Osteoblast (primary cell): ENCODE results near the gene ARHGAP11A. TPM values are rescaled to one million over a fixed set of nuclear protein-coding genes. Genes with fewer than 3 reads are reported as not detected.

Experiments used
- DNase-seq: peaks from one replicate; pipeline ENCODE4 v3.0.0; 2011; ENCODE audit warnings: low spot score, mixed read lengths; ENCODE audit not compliant: insufficient read length; ENCODE audit errors: missing footprints
- H2AFZ ChIP-seq: 2 replicates; pipeline ENCODE4 v1.6.0; 2011; ENCODE audit warnings: mild to moderate bottlenecking, low read length
- H3K27ac ChIP-seq: 2 replicates; pipeline ENCODE4 v1.5.1; 2011; ENCODE audit warnings: mild to moderate bottlenecking, low read depth, low read length, moderate library complexity
- H3K27me3 ChIP-seq: 2 replicates; pipeline ENCODE4 v1.6.0; 2012; ENCODE audit warnings: mild to moderate bottlenecking, control low read depth, inconsistent platforms, low read length, moderate library complexity; ENCODE audit not compliant: insufficient read depth
- H3K36me3 ChIP-seq: 2 replicates; pipeline ENCODE4 v1.5.1; 2011; ENCODE audit warnings: mild to moderate bottlenecking, low read length, control low read depth, moderate library complexity; ENCODE audit not compliant: insufficient read depth
- H3K4me1 ChIP-seq: 2 replicates; pipeline ENCODE4 v1.5.1; 2011; ENCODE audit warnings: mild to moderate bottlenecking, low read length, control low read depth, moderate library complexity; ENCODE audit not compliant: insufficient read depth
- H3K4me2 ChIP-seq: 2 replicates; pipeline ENCODE4 v1.6.0; 2011; ENCODE audit warnings: mild to moderate bottlenecking, low read length; ENCODE audit not compliant: insufficient read depth
- H3K4me3 ChIP-seq: fragments of 200-600 bp; sonication (generic); 3 replicates; pipeline ENCODE4 v1.5.1; 2012; ENCODE audit warnings: mild to moderate bottlenecking, low read length, inconsistent platforms; ENCODE audit not compliant: insufficient read depth
- H3K79me2 ChIP-seq: 2 replicates; pipeline ENCODE4 v1.6.0; 2012; ENCODE audit warnings: mild to moderate bottlenecking, low read length, control low read depth, inconsistent platforms; ENCODE audit not compliant: insufficient read depth
- H3K9me3 ChIP-seq: 2 replicates; pipeline ENCODE4 v1.5.1; 2011; ENCODE audit warnings: low read depth, low read length, control low read depth
- H4K20me1 ChIP-seq: 2 replicates; pipeline ENCODE4 v1.6.0; 2012; ENCODE audit warnings: mild to moderate bottlenecking, low read length, control low read depth; ENCODE audit not compliant: insufficient read depth
- total RNA-seq: library from RNA; depleted of rRNA; stranded (reverse); fragments of >200 nt; gene quantifications from 2 replicates; pipeline ENCODE4 v1.2.3, GENCODE V29; 2012
- TF ChIP-seq, protein P1 (sequence below): IDR thresholded peaks from 2 replicates; pipeline ENCODE4 v1.5.1; 2011; ENCODE audit warnings: mild to moderate bottlenecking, low read depth, low read length, moderate library complexity; ENCODE audit errors: extremely low read depth

The ARHGAP11A gene
- total RNA-seq, 1 donor, result 7.2 TPM

DNA sequence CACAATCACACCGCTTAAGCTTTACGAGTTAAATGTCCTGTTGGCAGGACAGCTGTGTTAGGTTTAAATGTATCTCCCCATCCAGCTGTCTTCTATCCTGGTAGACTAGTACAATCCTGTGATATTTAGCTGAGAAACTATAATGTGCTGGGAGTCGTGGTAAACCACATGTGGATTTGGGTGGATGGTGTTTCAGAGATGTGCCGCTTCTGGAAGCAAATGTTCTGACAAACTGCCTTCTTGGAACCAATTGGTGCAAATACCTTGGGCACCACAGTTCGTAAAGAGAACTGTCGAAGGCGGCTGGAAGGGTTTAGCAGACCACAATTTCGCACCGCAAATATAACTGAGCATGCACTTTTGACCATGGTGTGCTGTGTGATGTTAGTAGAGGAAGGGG lies 41.2 kb downstream of the ARHGAP11A start:
- H4K20me1 ChIP-seq, result no peaks in the 10 kb centered on the region
- peak overlapping the region; percentile 63 for H2AFZ ChIP-seq
- no peak for DNase-seq
- H3K9me3 ChIP-seq, result no peaks in the 10 kb centered on the region
- peak overlapping the region; percentile 19 for H3K27ac ChIP-seq
- H3K4me1 ChIP-seq, result peaks cover 38% of the 10 kb centered on the region
- H3K27me3 ChIP-seq, result no peaks in the 10 kb centered on the region
- H3K79me2 ChIP-seq, result peaks cover 6% of the 10 kb centered on the region
- no peak overlapping the region for H3K4me2 ChIP-seq
- TF ChIP-seq, protein P1, sequence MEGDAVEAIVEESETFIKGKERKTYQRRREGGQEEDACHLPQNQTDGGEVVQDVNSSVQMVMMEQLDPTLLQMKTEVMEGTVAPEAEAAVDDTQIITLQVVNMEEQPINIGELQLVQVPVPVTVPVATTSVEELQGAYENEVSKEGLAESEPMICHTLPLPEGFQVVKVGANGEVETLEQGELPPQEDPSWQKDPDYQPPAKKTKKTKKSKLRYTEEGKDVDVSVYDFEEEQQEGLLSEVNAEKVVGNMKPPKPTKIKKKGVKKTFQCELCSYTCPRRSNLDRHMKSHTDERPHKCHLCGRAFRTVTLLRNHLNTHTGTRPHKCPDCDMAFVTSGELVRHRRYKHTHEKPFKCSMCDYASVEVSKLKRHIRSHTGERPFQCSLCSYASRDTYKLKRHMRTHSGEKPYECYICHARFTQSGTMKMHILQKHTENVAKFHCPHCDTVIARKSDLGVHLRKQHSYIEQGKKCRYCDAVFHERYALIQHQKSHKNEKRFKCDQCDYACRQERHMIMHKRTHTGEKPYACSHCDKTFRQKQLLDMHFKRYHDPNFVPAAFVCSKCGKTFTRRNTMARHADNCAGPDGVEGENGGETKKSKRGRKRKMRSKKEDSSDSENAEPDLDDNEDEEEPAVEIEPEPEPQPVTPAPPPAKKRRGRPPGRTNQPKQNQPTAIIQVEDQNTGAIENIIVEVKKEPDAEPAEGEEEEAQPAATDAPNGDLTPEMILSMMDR, result no peak
- H3K4me3 ChIP-seq, result no peak overlapping the region
- H3K36me3 ChIP-seq, result no peaks in the 10 kb centered on the region

DNA sequence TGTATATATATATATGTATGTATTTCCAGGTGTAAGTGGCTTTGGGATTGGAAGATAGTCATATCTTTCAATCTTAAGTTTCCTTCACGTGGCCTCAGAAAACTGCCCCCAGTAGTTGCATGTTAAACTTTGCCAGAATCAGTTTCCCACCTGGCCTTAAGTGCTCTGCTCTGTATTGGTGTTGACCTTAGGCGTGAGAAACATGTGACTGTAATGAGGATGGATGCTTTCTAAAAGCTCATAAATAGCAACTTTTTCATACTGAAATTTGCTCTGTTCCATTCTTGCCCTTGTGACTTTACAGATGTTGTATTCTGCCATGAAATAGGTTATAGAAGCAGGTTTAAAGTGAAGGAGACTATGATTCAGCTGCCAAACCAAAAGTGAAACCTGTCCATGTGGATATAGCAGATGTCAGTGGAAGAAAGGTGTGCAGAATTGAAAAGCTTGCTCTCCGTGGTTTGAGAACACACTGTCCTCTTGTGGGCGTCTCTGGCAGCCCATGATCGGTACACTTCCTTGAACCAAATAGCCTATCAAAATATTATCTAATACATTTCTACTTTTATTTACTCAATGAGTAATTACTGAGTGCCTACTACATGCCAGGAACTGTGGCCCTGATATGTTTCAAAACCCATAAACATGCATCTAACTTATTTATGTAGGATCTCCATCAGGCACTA lies 42.0 kb downstream of the ARHGAP11A start:
- peak overlapping the region; percentile 19 for H3K4me2 ChIP-seq
- no peaks in the 10 kb centered on the region for H3K27me3 ChIP-seq
- TF ChIP-seq, protein P1, result peak; percentile 38
- DNase-seq, result peak; percentile 63
- peaks cover under 1% of the 10 kb centered on the region for H3K79me2 ChIP-seq
- peak overlapping the region; percentile 29 for H3K27ac ChIP-seq
- H3K9me3 ChIP-seq, result no peaks in the 10 kb centered on the region
- no peak overlapping the region for H3K4me3 ChIP-seq
- no peak overlapping the region for H2AFZ ChIP-seq
- no peaks in the 10 kb centered on the region for H4K20me1 ChIP-seq
- no peaks in the 10 kb centered on the region for H3K36me3 ChIP-seq
- peaks cover 32% of the 10 kb centered on the region for H3K4me1 ChIP-seq

DNA sequence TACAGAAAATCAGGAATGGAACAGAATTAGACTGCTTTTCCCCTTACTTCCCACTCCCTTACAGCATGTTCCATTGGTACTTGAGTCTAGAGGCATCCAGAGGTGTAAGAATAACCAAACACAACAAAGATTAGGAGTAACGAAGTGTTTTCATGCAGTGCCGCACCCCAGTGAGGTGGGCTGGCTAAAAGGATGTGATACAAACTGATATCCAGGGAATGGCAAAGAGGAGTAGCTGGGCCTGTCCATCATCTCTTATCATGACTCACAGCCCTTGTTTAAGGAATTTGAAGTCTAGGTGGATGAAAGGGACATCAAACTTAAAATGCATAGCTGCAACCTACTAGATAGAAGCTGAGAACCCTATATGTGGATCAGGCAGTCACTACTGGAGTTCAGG lies 42.6 kb downstream of the ARHGAP11A start:
- H3K27me3 ChIP-seq, result no peaks in the 10 kb centered on the region
- no peaks in the 10 kb centered on the region for H3K36me3 ChIP-seq
- H3K9me3 ChIP-seq, result no peaks in the 10 kb centered on the region
- peak overlapping the region; percentile 29 for H3K27ac ChIP-seq
- H3K79me2 ChIP-seq, result peaks cover 2% of the 10 kb centered on the region
- TF ChIP-seq, protein P1, result no peak
- no peak overlapping the region for H3K4me2 ChIP-seq
- DNase-seq, result no peak
- peaks cover 32% of the 10 kb centered on the region for H3K4me1 ChIP-seq
- H4K20me1 ChIP-seq, result no peaks in the 10 kb centered on the region
- no peak overlapping the region for H2AFZ ChIP-seq
- H3K4me3 ChIP-seq, result no peak overlapping the region

DNA sequence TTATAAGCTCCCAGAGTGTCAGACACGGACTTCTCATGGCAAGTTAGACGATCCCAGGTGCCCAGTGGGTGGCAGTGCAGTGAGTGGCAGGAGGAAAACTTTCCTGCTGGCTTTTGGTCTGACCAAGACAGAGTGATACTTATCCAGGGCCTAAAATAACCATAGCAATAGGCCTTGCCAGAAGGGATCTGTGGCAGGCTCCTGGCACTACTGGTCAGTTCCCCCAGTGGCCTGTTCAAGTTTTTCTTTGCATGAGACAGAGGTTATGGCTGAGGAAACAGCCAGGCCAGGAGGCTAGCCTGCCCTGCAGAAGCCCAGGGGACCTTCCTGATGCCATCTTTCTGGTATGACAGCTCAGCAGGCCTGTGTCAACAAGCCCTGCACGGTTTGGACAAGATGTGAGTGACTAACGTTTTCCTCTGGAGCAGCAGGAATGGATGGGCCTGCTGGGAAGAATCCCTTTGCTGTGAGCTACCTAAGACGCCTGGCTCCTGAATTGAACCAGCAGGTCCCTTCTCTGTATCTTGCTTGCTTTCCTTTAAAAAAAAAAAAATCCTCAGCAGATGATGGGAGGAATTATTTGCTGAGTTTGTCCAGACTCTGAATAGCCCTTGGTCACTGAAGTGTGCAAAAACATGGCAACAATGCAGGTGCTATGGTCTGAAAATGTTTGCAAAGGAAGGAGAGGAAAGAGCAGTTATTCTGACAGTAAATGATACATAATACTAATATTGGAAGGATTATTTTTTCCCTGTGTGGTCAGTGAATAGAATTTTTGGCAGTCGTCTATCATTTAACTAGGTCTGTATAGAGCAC lies 44.2 kb downstream of the ARHGAP11A start:
- H4K20me1 ChIP-seq, result no peaks in the 10 kb centered on the region
- H3K27me3 ChIP-seq, result no peaks in the 10 kb centered on the region
- DNase-seq, result peak; percentile 93
- H3K79me2 ChIP-seq, result peaks cover 14% of the 10 kb centered on the region
- H3K27ac ChIP-seq, result peak overlapping the region; percentile 95
- no peak overlapping the region for H3K4me2 ChIP-seq
- H2AFZ ChIP-seq, result no peak overlapping the region
- H3K4me3 ChIP-seq, result no peak overlapping the region
- H3K36me3 ChIP-seq, result no peaks in the 10 kb centered on the region
- peaks cover 32% of the 10 kb centered on the region for H3K4me1 ChIP-seq
- TF ChIP-seq, protein P1, result peak; percentile 38
- H3K9me3 ChIP-seq, result no peaks in the 10 kb centered on the region
